SU-DHL-6 (cell line): ENCODE data around the gene FSTL4.

Experiments
- H2AFZ ChIP-seq: fragments of 200-600 bp; sonication (generic); 2 replicates; pipeline ENCODE4 v1.6.1; 2014; ENCODE audit warnings: low read depth, mild to moderate bottlenecking, moderate library complexity, mixed read lengths, antibody characterized with exemption, low read length; ENCODE audit not compliant: severe bottlenecking
- H3F3A ChIP-seq: fragments of 200-600 bp; shearing (Covaris generic); 2 replicates; pipeline ENCODE4 v1.6.0; 2016; ENCODE audit warnings: antibody characterized with exemption, mild to moderate bottlenecking; ENCODE audit not compliant: insufficient read depth
- H3K27ac ChIP-seq: fragments of 200-600 bp; sonication (generic); 2 replicates; pipeline ENCODE4 v1.5.1; 2016; ENCODE audit warnings: low read depth, mild to moderate bottlenecking, low read length, moderate library complexity, mixed read lengths
- H3K27me3 ChIP-seq: fragments of 200-600 bp; sonication (generic), shearing (Covaris generic); 2 replicates; pipeline ENCODE4 v1.6.0; 2014; ENCODE audit warnings: mild to moderate bottlenecking, low read length
- H3K36me3 ChIP-seq: fragments of 200-600 bp; sonication (generic); 2 replicates; pipeline ENCODE4 v1.6.1; 2014; ENCODE audit warnings: mild to moderate bottlenecking, low read length, mixed read lengths
- H3K4me2 ChIP-seq: fragments of 300-600, 200-600 bp; shearing (Covaris generic), sonication (generic); 2 replicates; pipeline ENCODE4 v1.6.0; 2014; ENCODE audit warnings: low read length, low read depth, mild to moderate bottlenecking; ENCODE audit not compliant: poor library complexity, severe bottlenecking
- H3K4me3 ChIP-seq: fragments of 200-600 bp; sonication (generic); 2 replicates; pipeline ENCODE4 v1.5.1; 2014; ENCODE audit warnings: antibody characterized with exemption, low read length, mild to moderate bottlenecking, mixed read lengths; ENCODE audit not compliant: insufficient read depth, poor library complexity, severe bottlenecking
- H3K79me2 ChIP-seq: fragments of 200-600 bp; sonication (generic); 2 replicates; pipeline ENCODE4 v1.6.1; 2014; ENCODE audit warnings: mild to moderate bottlenecking, low read length, moderate library complexity; ENCODE audit not compliant: insufficient read depth
- H3K9ac ChIP-seq: fragments of 200-600 bp; sonication (generic); 2 replicates; pipeline ENCODE4 v1.7.0; 2014; ENCODE audit warnings: mild to moderate bottlenecking, low read length
- H3K9me2 ChIP-seq: fragments of 200-600 bp; sonication (generic); replicated peaks from 2 replicates; pipeline ENCODE4 v1.6.1; 2014; ENCODE audit warnings: low read length; ENCODE audit not compliant: insufficient read depth
- H3K9me3 ChIP-seq: fragments of 200-600 bp; sonication (generic); 2 replicates; pipeline ENCODE4 v1.6.1; 2014; ENCODE audit warnings: low read length, mixed read lengths; ENCODE audit not compliant: insufficient read depth
- H4K20me1 ChIP-seq: fragments of 200-600 bp; sonication (generic); 2 replicates; pipeline ENCODE4 v1.6.1; 2014; ENCODE audit warnings: low read depth, mild to moderate bottlenecking, antibody characterized with exemption, low read length, moderate library complexity, mixed read lengths
- EZH2phosphoT487 ChIP-seq: fragments of 200-600 bp; sonication (generic), shearing (Covaris generic); conservative IDR thresholded peaks from 2 replicates; pipeline ENCODE4 v1.6.1; 2018; ENCODE audit warnings: mild to moderate bottlenecking, antibody characterized with exemption, low read length, moderate library complexity, mixed read lengths
- TF ChIP-seq, protein P1 (sequence below): fragments of 200-600 bp; sonication (generic); IDR thresholded peaks from one replicate; pipeline ENCODE4 v1.5.1; 2017; ENCODE audit warnings: antibody characterized with exemption, mild to moderate bottlenecking, low read length, moderate library complexity; ENCODE audit not compliant: insufficient read depth, poor library complexity, severe bottlenecking

Gene FSTL4

DNA sequence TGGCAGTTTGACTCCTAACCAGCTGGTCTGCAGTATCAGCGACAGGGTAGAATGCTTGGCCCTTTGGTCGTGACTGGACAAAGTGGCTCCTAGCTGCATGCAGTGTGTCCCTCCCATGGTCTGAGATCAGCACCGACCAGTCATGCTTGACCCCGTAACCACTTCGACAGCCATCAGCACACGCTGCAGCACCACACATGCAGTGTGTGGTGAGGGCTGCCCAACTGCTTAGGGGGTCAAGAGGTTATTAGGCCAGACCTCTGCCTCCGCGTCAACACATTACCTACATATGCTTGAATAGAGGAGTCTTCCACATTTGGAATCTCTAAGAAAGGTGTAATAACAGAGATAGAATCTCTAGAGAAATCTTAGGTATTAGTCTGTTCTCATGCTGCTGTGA lies 139.1 kb downstream of the FSTL4 start:
- Histone ChIP-seq H2AFZ (no peak overlapping the region), H3F3A (no peaks in the 10 kb centered on the region), H3K9me2 (no peaks in the 10 kb centered on the region), H3K79me2 (no peaks in the 10 kb centered on the region), H3K27ac (no peak overlapping the region), H3K36me3 (no peaks in the 10 kb centered on the region), H3K27me3 (no peaks in the 10 kb centered on the region), H3K9me3 (no peaks in the 10 kb centered on the region), H3K9ac (no peak overlapping the region), H3K4me3 (no peak overlapping the region), H4K20me1 (no peaks in the 10 kb centered on the region), H3K4me2 (no peak overlapping the region)
- TF ChIP-seq, protein P1, sequence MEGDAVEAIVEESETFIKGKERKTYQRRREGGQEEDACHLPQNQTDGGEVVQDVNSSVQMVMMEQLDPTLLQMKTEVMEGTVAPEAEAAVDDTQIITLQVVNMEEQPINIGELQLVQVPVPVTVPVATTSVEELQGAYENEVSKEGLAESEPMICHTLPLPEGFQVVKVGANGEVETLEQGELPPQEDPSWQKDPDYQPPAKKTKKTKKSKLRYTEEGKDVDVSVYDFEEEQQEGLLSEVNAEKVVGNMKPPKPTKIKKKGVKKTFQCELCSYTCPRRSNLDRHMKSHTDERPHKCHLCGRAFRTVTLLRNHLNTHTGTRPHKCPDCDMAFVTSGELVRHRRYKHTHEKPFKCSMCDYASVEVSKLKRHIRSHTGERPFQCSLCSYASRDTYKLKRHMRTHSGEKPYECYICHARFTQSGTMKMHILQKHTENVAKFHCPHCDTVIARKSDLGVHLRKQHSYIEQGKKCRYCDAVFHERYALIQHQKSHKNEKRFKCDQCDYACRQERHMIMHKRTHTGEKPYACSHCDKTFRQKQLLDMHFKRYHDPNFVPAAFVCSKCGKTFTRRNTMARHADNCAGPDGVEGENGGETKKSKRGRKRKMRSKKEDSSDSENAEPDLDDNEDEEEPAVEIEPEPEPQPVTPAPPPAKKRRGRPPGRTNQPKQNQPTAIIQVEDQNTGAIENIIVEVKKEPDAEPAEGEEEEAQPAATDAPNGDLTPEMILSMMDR = no peak
- no peak for TF ChIP-seq EZH2phosphoT487

DNA sequence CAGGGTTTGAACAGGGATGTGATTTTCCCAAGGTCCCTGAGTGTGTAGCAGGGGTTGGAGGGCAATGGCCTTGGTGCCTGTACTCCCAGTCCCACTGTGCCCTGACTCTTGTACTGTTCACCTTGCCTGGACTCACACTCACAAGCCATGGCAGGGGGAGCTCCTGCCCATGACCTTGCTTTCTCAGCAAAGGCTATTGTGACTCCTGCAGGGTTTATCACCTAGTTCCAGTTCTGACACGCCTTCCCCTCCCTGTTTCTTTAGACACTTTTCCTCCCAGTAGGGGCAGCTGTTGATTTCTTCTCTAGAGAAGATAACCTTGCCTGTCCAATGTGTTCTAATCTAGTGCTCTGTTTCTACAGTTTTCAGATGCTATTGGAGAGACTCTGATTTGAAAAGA lies 139.5 kb downstream of the FSTL4 start:
- H3F3A ChIP-seq = no peaks in the 10 kb centered on the region
- no peaks in the 10 kb centered on the region for H4K20me1 ChIP-seq
- TF ChIP-seq EZH2phosphoT487 = no peak
- TF ChIP-seq, protein P1 = no peak
- no peaks in the 10 kb centered on the region for H3K9me3 ChIP-seq
- H3K9ac ChIP-seq = no peak overlapping the region
- no peak overlapping the region for H3K4me2 ChIP-seq
- H3K4me3 ChIP-seq = no peak overlapping the region
- H3K36me3 ChIP-seq = no peaks in the 10 kb centered on the region
- no peak overlapping the region for H3K27ac ChIP-seq
- no peak overlapping the region for H2AFZ ChIP-seq
- no peaks in the 10 kb centered on the region for H3K27me3 ChIP-seq
- no peaks in the 10 kb centered on the region for H3K9me2 ChIP-seq
- H3K79me2 ChIP-seq = no peaks in the 10 kb centered on the region

- Histone ChIP-seq H4K20me1 (no peaks in the 10 kb centered on the region), H2AFZ (no peak overlapping the region), H3K27me3 (no peaks in the 10 kb centered on the region), H3K4me3 (no peak overlapping the region), H3K79me2 (no peaks in the 10 kb centered on the region), H3K9ac (no peak overlapping the region), H3F3A (no peaks in the 10 kb centered on the region), H3K9me2 (no peaks in the 10 kb centered on the region), H3K9me3 (no peaks in the 10 kb centered on the region), H3K4me2 (no peak overlapping the region), H3K27ac (no peak overlapping the region), H3K36me3 (no peaks in the 10 kb centered on the region)
- TF ChIP-seq EZH2phosphoT487 = no peak
- TF ChIP-seq, protein P1 = no peak
Observed at GRCh38 chr5:133471699-133472098, 140.6 kb downstream of the FSTL4 start.
